Left lobe of liver (tissue), 2 donors: ENCODE data around the gene AIPL1. TPM values are rescaled to one million over a fixed set of nuclear protein-coding genes. Genes with fewer than 3 reads are reported as not detected.
A peak's percentile ranks its signal among the peaks of the same experiment; 100 is the strongest.
"Not testable (repeated sequence)": the region's sequence is repeated elsewhere in the genome, so short reads cannot be mapped to it uniquely, and the experiment has no call there.

Experiments used
- ATAC-seq: fragments of 200-7000 bp; cut with Tn5 transposase; one replicate; pipeline ENCODE4 v1.9.1; 2020; ENCODE audit warnings: mild to moderate bottlenecking, moderate library complexity
- DNase-seq: peaks from one replicate; pipeline ENCODE4 v3.0.0-alpha.2; 2020; ENCODE audit warnings: low spot score
- total RNA-seq: library from RNA; stranded (reverse); gene quantifications from one replicate; pipeline ENCODE4 v1.2.1, GENCODE V29; 2021
- donor health status: DM: no; HTN: no; CAD: no; lungs with moderate emphysema.
- donor health status: DM: no; HTN: yes; CAD: no.

The AIPL1 gene, protein sequence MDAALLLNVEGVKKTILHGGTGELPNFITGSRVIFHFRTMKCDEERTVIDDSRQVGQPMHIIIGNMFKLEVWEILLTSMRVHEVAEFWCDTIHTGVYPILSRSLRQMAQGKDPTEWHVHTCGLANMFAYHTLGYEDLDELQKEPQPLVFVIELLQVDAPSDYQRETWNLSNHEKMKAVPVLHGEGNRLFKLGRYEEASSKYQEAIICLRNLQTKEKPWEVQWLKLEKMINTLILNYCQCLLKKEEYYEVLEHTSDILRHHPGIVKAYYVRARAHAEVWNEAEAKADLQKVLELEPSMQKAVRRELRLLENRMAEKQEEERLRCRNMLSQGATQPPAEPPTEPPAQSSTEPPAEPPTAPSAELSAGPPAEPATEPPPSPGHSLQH
- total RNA-seq, result not detected

DNA sequence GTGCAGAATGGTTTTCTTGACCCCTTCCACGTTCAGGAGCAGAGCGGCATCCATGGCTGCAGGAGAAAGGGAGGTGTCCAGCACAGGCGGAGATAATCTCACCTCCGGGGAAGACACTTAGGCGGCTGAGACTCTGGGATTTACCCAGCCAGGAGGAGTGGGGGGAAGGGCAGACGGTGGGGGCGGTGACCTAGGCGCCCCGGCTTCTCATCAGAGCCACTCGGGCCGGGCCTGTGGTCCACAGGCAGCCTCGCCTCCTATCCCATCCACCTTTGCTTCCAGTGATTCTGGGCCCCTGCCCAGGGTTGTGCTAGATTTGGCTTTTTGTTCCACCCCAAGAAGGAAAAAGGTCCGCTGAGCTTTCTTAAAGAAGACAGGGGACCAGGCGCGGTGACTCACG is at the start of gene AIPL1:
Gene AIPL1, minus strand, starts transcription at position 71 of the 400 bp plus-strand sequence. Its CDS starts 17 bp downstream, at position 54.
- DNase-seq (no peak), ATAC-seq (no peak)

DNA sequence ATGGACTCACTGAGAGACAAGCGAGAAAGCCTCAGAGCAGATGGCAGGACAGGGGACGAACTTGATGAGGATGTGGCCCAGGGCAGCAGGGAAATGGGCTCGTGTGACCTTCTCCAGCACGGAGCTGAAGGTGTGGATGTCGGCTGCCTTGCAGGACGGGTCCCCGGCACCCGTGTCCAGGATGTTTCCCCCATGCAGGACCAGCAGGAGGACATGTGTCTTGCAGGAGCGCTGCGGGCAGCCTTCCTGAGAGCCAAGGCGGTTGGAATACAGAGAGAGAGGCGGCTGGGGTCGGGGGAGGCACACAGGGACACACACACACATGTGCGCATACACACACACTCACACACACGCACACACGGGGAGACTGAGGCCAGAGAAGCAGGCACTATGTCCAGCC is 48.6 kb upstream of the AIPL1 start:
- DNase-seq, result no peak
- no peak for ATAC-seq

DNA sequence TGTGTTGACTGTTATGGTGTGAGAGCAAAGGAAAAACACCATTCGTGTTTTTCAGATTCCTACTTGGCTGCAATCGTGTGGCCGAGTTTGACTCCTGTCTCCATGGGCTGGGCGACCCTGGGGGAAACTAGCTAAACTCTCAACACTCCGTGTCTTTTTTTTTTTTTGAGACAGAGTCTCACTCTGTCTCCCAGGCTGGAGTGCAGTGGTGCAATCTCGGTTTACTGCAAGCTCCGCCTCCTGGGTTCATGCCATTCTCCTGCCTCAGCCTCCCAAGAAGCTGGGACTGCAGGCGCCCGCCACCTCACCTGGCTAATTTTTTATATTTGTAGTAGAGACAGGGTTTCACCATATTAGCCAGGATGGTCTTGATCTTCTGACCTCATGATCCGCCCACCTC is 47.9 kb upstream of the AIPL1 start:
- not testable (repeated sequence) for DNase-seq, ATAC-seq

DNA sequence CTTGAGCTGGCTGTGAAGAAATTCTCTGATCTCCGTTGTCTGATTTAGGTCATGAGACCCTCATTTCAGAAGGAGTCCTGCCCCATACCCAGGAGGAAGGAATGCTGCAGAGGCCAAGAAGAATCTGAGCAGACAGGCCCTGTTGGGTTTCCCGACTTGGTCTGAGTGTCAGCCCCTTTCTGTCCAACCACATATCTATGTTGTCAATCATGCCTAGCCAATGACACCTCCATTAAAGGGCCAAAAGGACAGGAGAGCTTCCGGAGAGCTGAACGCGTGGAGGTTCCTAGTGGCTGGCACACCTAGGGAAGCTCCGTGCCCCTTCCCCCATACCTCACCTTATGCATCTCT is 47.2 kb upstream of the AIPL1 start:
- DNase-seq, result no peak
- no peak for ATAC-seq

DNA sequence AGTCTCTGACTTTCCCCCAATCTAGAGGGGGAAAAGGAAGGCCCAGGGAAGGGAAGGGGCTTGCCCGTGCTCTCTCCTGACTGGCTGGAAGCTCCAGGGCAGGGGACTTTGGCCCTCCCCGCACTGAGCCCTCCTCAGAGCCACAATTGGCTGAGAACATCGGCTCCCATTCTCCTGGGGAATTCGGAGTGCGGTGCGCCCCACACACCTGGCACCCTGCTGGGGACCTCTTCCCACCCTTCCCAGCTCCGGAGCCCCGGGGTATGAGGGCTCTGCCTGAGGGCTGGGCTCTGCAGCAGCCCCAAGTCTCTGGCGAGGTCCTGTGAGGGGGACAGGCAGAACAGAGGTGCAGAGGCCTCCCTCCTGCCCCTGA is 45.4 kb upstream of the AIPL1 start:
- ATAC-seq, result peak; percentile 12
- DNase-seq, result no peak

DNA sequence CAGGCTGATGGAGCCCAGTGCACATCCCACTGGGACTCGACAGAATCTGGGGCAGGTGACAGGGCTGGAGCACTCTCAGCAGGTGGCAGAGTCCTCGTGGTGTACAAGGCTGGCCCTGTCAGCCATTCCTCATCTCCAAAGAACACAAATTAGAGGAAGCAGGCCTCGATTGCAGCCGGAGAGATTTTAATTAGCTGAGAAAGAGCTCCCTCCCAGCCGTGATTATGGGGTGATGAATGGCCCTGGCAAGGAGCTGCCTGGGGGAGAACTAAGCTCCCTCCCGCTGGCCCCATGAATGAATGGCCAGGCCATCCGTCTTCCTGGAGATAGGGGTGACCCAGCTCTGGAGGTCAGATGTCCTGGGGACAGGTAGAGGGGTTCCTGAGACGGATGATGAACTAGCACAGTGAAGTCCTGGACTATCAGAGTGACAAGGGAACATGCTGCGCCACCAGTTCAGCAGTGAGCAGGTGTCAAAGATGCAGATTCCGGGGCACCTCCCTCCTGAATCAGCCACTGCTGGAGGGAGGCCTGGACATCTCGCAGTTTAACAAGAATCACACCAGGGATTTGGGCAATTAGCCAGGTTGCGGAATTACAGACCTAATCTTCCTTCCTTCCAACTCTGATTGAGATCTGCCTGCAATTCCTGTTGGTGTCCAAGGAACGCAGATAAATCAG is 44.8 kb upstream of the AIPL1 start:
- DNase-seq (no peak), ATAC-seq (peak; percentile 18)

DNA sequence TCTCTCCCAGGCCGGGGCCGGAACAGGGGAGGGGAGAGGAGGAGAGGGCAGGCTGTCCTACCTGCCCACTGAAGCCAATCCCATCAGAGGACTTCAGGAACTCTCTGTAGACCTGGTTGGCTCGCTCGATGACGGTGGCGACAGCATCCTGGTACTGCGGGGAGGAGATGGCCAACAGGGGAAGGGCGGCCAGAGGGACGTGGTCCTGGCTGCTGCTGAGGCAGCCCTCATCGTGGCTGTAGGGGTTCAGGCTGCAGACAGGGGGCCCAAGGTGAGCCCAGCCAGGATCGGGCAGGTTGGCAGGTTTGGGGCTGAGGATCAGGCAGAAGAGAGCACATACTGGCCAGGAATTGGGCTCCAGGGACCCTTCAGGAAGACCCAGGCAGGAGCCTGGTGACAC is 43.6 kb upstream of the AIPL1 start:
- DNase-seq, result no peak
- no peak for ATAC-seq

DNA sequence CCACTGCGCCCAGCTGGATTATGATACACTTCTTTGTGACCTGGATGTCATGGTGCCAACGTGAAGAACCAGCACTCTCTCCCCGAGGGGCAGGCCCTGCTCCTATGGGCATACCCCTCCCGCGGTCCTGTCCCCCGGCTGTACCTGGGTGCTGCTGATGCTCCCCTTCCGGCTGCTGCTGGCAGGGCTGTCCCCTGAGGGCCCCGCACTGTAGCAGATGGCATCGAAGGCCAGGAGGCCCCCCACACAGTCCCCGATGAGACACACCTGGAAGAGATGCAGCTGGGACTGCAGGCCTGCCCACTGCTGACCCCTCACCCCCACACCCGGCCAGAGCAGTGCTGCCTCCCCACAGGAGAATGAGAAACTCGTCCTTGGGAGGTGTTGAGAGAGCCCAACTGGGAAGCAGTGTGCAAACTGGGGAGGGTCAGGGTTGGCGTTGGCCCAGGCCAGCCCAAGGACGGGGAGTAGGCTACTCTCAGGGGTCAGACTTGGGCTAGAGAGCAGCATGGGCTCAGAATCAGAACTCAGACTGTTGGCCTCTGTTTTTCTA is 43.0 kb upstream of the AIPL1 start:
- no peak for ATAC-seq
- no peak for DNase-seq

DNA sequence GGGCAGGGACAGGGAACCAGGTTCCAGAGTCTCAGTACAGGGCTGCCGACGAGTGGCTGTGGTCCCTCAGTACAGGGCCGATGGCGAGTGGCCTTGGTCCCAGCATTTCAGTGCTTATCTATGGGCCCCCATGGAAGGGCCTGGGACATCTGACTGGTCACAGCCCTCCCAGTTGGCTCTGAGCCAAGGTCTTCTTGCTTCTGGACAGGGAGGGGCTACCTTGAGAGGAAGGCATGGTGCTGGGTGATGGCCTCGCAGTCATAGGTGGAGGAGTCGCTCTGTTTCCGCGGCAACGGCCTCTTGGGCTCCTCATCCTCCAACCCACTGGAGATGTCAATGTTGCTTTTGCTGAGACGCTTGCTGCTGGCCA is 41.9 kb upstream of the AIPL1 start:
- ATAC-seq (no peak), DNase-seq (no peak)

DNA sequence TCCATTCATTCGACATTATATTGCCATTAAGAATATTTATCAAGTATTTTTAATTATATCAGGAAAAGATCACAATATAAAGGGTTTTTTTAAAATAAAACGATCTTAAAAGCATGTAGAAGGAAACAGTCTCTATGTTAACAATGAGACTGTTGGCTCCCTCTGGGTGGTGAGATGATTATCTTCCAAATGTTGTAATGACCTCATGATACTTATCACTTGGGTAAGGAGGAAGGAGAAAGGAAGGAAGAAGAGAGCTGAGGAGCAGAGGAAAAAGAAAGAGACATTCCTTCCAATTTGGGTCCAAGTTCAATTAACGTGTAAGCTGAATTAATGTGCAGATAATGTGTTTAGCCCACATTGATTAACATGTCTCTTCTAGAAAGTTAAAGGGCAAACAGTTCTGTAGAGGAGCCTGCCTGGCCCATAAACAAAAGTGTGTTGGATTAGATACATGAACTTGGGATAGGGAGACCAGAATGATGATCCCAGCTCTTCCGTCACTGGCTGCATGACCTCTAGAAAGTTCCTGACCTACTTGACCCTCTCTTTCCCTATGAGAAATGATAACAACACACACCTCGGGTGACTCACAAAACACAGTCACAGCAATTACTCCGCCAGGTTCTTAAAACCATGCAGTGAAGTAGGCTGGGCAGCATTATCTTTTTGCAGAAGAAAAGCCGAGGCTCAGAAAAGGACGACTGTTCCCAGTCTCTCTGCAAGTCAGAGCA is 41.3 kb upstream of the AIPL1 start:
- DNase-seq, result no peak
- no peak for ATAC-seq

DNA sequence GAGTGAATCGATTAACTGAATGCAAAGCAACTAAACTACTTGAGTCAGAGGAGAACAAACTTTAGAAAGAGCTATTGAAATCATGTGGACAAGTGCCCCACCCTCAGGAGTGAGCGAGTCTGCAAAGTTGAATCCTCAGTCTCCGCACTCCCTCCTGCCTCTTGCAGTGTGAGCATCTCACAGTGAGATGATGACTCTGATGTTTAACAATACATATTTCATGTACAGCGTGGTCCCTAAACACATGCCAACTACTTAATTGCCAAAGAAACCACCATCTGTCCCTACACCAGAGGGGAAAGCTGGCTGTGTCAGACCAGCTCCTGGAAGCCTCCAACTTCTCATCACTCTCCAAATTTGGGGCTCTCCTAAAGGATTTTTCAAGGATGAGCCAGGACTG is 40.5 kb upstream of the AIPL1 start:
- no peak for ATAC-seq
- DNase-seq, result no peak

DNA sequence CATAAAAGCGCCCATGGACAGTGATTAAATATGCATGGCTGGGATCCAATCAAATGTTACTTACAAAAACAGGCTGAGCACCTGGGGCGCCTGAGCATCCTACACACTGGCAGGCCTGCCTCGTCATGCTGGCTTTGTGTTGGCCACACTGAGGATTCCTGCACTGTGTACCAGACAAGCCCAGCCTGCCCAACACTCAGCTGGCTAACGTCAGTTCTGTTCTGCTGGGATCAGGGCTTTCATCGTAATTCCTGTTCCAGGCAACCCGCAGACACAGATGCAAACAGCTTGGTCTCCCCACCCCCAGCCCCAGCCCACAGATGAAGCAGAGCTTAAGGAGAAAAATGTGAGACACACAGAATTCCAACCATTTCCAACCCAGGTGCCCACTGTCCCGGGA is 40.0 kb upstream of the AIPL1 start:
- ATAC-seq, result no peak

DNA sequence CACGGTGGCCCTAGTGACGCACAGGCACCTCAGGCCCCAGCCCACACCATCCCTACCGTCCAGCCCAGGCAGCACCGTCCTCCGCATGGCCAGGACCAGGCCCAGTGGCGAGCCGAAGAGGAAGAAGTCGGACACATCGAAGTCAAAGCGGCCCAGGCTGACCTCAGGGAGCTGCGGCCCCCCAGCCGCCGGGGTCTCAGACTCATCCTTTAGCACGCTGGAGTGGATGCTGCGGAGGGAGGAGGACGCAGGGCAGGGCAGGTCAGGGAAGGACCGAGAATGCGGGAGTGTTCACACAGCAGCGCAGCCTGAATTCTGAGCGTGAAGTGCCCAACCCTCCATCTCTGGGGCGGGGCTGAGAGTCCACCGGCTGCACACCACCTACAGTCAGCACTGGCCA is 39.5 kb upstream of the AIPL1 start:
- DNase-seq (no peak), ATAC-seq (no peak)

More for the DNA sequence above, 40.0 kb upstream of the AIPL1 start:
- no peak for DNase-seq

DNA sequence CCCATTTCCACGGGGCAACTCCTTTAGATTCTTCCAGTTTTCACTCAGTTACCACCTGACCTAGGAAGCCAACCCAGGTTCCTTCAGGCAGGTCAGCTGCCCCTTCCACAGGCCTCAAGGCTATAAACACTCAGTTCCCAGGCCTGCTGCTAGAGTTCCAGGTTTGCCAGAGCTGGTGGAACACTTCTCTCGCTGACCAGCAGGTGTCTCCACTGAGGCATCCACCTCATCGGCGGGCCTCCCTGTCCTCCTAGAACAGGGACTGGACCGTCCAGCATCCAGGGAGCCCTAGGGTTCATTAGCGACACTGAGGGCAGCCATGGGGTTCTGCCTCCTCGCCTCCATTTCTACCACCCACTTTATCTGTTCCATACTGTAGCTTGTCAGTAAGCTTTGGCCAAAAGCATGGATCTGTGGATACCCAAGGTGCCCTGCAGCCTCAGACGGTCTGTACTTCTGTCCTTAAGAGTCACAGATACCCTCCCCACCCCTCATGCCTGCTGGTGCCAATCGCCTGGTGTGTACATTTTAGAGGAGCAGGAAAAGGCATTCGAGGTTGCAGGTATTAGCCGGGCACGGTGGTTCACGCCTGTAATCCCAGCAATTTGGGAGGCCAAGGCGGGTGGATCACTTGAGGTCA is 38.3 kb upstream of the AIPL1 start:
- peak; percentile 79 for DNase-seq
- ATAC-seq, result peak; percentile 95

DNA sequence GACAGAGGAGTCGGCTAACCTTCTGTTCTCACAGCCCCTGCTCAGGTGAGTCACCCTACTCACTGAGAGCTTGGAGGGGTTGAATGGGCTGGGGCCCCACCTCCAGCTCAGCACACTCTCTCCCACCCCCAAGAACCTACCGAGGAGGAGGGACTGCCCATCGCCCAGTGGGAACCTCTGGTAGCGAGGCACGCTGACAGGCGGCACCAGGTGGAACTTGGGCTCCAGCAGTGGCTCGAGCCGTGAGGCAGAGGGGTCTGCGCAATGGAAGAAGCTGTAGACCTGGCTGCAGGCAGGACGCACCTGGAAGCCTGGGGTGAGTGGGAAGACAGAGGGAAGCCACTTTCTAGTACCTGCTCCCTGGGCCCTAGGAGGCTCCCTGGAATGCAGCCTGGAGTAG is 37.6 kb upstream of the AIPL1 start:
- DNase-seq (no peak), ATAC-seq (no peak)

DNA sequence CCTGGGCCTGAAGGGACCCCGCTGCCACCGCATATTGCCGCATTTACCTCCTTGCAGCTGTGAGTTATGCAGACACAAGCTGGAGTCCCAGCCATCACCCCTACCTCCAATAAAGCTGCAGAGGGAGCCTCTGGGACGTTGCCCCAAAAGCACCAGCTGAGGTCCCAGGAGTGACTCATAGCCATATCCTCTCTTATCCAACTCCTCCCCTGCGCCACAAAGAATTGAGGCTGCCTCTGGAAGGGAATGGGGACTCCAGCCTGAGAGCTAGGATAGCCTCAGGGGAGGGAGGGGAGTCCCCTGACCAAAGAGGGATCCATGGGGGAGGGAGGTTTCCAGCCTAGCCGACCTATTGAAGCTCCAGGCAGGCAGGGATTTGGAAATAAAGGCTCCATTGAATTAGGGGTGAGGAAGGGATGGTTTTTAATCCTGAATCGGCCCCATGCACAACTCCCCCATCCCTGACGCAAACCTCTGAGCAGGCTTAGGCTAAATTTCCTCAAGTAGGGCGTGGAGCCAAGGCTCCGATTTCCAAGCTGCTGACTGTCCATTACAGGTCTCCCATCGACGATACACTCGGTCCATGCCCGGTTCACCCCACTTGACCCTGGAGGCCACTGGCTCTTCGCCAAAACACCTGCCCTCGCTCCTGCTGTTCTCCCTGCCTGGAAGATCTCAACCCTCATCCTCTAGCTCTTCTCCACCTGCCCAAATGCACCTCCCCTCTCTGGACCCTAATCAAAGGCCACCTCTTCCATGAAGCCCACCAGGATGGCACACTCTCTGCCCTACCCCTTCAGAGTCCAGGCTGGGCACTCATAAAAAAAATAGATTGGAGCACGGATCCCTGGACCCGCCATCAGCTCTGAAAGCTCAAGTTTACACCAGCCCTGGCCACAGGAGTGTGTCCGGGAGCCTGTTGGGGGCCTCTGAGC is 36.9 kb upstream of the AIPL1 start:
- ATAC-seq (no peak), DNase-seq (no peak)

DNA sequence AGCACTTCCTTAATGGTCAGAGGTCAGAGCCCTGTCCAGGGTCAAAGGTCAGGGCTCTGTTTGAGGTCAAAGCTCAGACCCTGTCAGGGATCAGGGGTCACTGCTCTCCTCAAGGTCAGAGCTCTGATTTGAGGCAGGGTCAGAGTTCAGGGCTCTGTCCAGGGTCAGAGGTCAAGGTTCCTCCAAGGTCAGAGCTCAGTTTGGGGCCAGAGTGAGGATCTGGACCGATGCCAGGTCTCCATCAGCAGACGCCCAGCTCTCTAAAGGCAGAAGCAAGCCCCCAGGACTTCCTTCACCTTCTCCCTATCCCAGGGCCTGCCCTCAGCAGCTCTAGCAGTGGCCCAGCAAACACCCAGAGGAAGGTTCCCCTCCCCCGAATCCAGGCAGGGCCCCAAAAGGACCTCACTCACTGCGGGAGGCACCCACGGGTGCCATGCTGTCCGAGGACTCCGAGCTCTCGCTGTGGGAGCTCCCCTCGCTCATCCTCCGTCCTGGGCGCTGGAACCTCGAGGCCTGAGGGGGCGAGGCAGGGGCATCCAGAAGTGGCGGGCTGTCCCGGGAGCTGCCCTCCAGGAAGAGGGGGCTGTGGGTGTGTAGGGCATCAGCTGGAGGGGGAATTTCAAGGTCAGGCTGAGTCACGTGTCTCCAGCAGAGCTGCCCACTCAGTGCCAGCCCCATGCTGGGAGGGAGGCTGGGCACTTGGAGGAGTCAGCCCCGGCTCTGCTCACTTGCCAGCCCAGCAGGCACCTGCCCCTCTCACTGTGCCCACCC is 36.0 kb upstream of the AIPL1 start:
- ATAC-seq, result no peak
- no peak for DNase-seq

DNA sequence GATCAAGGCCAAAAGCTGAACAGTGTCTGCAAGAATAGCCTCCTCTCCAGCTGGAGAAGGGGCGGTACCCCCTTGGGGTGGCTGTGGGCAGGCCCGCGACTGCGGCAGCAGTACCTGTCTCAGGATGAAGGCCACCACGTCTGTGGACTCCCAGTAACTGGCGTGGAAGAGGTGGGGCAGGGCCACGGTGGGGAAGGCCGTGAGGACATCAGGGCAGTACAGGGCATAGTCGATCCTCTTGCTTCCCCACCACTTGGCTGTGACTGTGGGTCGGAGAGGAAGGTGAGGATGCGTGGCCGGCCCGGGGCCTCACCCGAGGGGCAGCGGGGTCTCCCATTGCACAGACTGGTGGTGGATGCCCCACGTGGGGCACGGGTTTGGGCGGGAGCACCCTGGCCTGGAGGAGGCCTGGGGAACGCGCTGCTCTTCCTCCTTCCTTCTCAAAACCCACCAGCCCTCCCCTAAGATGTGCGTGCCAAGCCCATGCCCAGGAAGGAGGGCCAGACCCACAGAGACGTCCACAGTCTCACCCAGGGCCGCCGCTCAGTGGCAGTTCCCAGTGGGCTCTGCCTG is 35.3 kb upstream of the AIPL1 start:
- DNase-seq, result no peak
- ATAC-seq, result no peak
